Measurements from ENCODE around the gene ARHGEF16. TPM values are rescaled to one million over a fixed set of nuclear protein-coding genes. Genes with fewer than 3 reads are reported as not detected.
A peak's percentile ranks its signal among the peaks of the same experiment; 100 is the strongest.

ARHGEF16 gene
- total RNA-seq, 1 donor from 2014 or later, result 12.2 TPM

DNA sequence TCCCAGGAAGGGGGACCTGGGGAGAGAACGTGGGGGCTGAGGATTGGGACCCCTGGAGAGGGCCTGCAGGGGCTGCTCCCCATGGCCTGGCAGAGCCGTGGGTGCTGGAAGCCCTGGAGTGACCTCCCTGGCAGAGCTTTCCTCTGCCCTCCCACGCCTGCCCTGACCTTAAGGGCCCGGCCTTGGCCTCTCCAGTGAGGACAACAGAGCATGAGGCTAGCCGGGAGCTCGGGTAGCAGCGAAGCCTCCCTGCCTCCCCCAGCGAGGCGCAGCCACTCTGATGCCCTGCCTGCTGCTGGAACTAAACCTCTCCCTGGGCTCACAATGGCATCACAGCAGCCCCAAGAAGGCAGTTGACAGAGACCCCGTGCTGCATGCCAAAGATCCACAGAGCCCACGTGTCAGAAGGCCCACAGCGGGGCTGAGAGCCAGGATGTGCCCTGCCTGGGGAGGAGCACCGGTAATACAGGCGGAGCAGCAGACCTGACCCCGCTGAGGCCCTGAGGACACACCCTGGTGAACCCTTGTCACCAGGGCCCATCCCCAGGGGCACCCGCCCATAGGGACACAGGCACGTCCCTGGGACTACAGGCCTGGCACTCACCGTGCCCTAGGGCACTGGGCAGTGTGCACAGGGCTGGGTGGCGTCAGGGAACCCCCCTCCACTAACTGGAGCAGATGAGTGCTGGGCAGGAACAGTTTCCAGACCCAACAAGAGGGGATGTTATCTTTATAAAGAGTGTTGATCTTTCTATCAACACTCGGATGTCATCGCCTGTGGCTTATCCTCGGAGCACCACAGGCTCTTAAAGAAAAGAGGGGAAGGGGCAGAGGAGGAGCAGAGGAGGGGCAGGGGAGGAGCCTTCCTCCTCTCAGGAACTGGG, 48.4 kb downstream of the ARHGEF16 start:
- Histone ChIP-seq H3K9me3 (no peaks in the 10 kb centered on the region), H3K27me3 (no peaks in the 10 kb centered on the region), H3K27ac (no peak overlapping the region), H3K4me1 (peaks cover 10% of the 10 kb centered on the region), H3K36me3 (peaks cover 28% of the 10 kb centered on the region), H3K4me3 (no peak overlapping the region)
- DNase-seq, result no peak
- intact Hi-C loops (cut with DNase I), result no loop called here
- no peak for ATAC-seq
- TF ChIP-seq, protein P1, sequence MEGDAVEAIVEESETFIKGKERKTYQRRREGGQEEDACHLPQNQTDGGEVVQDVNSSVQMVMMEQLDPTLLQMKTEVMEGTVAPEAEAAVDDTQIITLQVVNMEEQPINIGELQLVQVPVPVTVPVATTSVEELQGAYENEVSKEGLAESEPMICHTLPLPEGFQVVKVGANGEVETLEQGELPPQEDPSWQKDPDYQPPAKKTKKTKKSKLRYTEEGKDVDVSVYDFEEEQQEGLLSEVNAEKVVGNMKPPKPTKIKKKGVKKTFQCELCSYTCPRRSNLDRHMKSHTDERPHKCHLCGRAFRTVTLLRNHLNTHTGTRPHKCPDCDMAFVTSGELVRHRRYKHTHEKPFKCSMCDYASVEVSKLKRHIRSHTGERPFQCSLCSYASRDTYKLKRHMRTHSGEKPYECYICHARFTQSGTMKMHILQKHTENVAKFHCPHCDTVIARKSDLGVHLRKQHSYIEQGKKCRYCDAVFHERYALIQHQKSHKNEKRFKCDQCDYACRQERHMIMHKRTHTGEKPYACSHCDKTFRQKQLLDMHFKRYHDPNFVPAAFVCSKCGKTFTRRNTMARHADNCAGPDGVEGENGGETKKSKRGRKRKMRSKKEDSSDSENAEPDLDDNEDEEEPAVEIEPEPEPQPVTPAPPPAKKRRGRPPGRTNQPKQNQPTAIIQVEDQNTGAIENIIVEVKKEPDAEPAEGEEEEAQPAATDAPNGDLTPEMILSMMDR (IDR thresholded peaks at IDR 0.05), result no peak

DNA sequence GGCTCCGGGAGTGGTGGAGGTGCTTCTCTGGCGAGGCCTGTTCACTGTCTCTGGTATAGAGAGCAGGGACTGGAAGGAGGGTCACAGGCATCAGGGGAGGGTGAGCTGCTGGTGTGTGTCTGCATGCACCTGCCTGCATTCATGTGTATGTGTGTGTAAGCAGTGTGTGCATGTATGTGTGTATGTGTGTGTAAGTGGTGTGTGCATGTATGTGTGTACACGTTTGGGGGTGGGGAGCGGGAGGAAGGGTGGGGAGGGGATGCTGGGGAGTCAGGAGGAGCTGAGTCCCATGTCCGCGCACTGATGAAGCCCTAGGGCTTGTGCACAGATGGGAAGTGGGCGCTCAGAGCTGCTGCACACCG, 49.0 kb downstream of the ARHGEF16 start:
- H3K9me3 ChIP-seq, result no peaks in the 10 kb centered on the region
- TF ChIP-seq, protein P1 (IDR thresholded peaks at IDR 0.05), result no peak
- DNase-seq (no peak), ATAC-seq (no peak)
- no peak overlapping the region for H3K27ac ChIP-seq
- no peak overlapping the region for H3K4me3 ChIP-seq
- peaks cover 10% of the 10 kb centered on the region for H3K4me1 ChIP-seq
- H3K27me3 ChIP-seq, result no peaks in the 10 kb centered on the region
- peaks cover 33% of the 10 kb centered on the region for H3K36me3 ChIP-seq
- intact Hi-C loops (cut with DNase I), result no loop called here

DNA sequence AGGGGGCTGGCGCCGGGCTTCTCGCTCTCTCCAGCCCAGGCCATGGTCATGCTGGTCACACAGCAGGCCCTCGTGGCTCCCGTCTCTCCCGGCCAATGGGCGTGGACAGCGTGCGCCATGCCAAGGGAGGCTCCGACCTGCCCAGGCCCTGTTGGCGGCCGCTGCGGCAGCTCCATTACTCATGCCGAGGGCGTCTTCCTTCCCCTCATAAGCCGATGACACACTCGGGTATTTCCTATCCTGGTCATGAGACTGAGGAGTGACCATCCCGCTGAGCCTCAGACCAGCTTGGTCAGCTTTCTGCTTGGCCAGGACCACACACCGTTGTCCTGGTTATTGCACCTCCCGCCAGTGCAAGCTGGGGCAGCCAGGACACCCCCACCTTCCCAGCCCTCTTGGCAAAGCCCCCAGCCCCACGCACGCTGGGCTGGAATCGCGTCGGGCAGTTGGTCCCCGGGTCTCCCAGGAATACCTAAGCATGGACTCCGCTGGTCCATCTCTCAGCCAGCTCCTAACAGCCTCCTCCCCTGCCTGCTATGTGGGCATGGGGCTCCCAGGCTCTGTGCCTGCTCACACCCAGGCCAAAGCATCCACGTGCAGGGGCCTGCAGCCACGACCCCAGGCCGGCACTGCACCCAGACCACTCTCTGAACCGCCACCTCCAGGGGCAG, 49.8 kb downstream of the ARHGEF16 start:
- peaks cover 10% of the 10 kb centered on the region for H3K4me1 ChIP-seq
- H3K27ac ChIP-seq, result peak overlapping the region; percentile 36
- peaks cover 30% of the 10 kb centered on the region for H3K36me3 ChIP-seq
- ATAC-seq (peak; percentile 42), DNase-seq (no peak)
- no peak overlapping the region for H3K4me3 ChIP-seq
- no peaks in the 10 kb centered on the region for H3K9me3 ChIP-seq
- intact Hi-C loops (cut with DNase I), result no loop called here
- TF ChIP-seq, protein P1 (IDR thresholded peaks at IDR 0.05), result no peak
- no peaks in the 10 kb centered on the region for H3K27me3 ChIP-seq

DNA sequence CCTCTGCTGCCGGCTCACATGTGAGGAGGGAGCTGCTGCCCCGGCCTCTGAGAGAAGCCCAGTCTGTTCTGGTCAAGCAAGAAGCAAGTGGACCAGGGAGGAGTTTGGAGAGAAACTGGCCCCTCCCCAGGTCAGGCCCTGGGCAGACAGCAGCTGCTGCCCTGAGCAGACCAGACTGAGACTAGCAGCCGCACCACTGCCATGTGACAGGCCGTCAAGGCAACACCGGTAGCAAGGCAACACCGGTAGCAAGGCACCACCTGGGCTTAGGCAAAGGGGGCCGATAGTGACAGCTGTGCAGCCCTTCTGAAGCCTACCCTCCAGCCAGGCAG, 50.3 kb downstream of the ARHGEF16 start:
- H3K27me3 ChIP-seq, result no peaks in the 10 kb centered on the region
- peak overlapping the region; percentile 36 for H3K27ac ChIP-seq
- H3K4me3 ChIP-seq, result no peak overlapping the region
- H3K4me1 ChIP-seq, result peaks cover 10% of the 10 kb centered on the region
- peaks cover 28% of the 10 kb centered on the region for H3K36me3 ChIP-seq
- no peaks in the 10 kb centered on the region for H3K9me3 ChIP-seq
- DNase-seq (no peak), ATAC-seq (no peak)
- TF ChIP-seq, protein P1 (IDR thresholded peaks at IDR 0.05), result no peak
- intact Hi-C loops (cut with DNase I), result no loop called here

DNA sequence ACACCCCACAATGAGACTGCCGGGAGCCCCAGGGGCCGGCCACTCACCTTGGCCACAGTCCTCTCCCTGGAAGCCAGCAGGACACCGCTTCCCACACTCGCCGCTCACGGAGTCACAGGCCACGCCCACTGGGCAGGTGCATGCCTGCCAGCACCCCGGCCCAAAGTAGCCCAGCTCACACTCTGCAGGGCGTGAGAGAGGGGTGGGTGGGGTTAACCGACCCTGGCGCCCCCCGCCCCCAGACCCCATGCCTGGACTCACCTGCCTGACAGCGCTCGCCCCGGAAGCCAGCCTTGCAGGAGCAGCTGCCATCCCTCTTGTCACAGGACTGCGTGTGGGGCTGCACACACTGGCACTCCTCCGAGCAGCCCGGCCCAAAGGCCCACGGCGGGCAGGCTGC, 50.7 kb downstream of the ARHGEF16 start:
- H3K27me3 ChIP-seq, result no peaks in the 10 kb centered on the region
- no peak for DNase-seq
- intact Hi-C loops (cut with DNase I), result no loop called here
- peaks cover 10% of the 10 kb centered on the region for H3K4me1 ChIP-seq
- peaks cover 27% of the 10 kb centered on the region for H3K36me3 ChIP-seq
- no peak overlapping the region for H3K27ac ChIP-seq
- TF ChIP-seq, protein P1 (IDR thresholded peaks at IDR 0.05), result no peak
- H3K4me3 ChIP-seq, result no peak overlapping the region
- ATAC-seq, result no peak
- H3K9me3 ChIP-seq, result no peaks in the 10 kb centered on the region

Measured in upper lobe of right lung (tissue), 1 donor.